K562 (cell line): ENCODE results near the gene SPATA32. TPM values are rescaled to one million over a fixed set of nuclear protein-coding genes. Genes with fewer than 3 reads are reported as not detected.
A peak's percentile ranks its signal among the peaks of the same experiment; 100 is the strongest.

Experiments used
- ATF1 ChIP-seq, 2 experiments: fragments of 450-650 bp in 1 of 2; IDR thresholded peaks; 2 replicates each; pipeline ENCODE4 v1.6.1; 2016; ENCODE audit warnings: missing compliant biosample characterization in 1 of 2, missing genetic modification characterization in 1 of 2
- EGR1 ChIP-seq: fragments of 450-650 bp; conservative IDR thresholded peaks from 2 replicates; pipeline ENCODE4 v1.6.1; 2017; ENCODE audit warnings: mild to moderate bottlenecking
- FOXJ3 ChIP-seq: sonication (generic); formaldehyde crosslinking; IDR thresholded peaks from 2 replicates; pipeline ENCODE4 v1.4.0; 2020; ENCODE audit warnings: mild to moderate bottlenecking, missing genetic modification reagents
- FOXP1 ChIP-seq: sonication (generic); formaldehyde crosslinking; IDR thresholded peaks from 2 replicates; pipeline ENCODE4 v1.8.0; 2022; ENCODE audit warnings: mild to moderate bottlenecking, missing genetic modification reagents
- HMG20A ChIP-seq: fragments of 450-650 bp; formaldehyde crosslinking; conservative IDR thresholded peaks from 2 replicates; pipeline ENCODE4 v1.4.0; 2020; ENCODE audit warnings: mild to moderate bottlenecking, mixed read lengths
- ILF3 ChIP-seq: fragments of 450-650 bp; IDR thresholded peaks from 2 replicates; pipeline ENCODE4 v1.6.1; 2018; ENCODE audit warnings: antibody characterized with exemption, mild to moderate bottlenecking, moderate library complexity, borderline replicate concordance
- MEF2D ChIP-seq: conservative IDR thresholded peaks from 2 replicates; pipeline ENCODE4 v1.6.1; 2016; ENCODE audit warnings: low read depth, missing genetic modification characterization, missing compliant biosample characterization
- NEUROD1 ChIP-seq: fragments of 150-350 bp; IDR thresholded peaks from 2 replicates; pipeline ENCODE4 v1.6.1; 2014; ENCODE audit warnings: borderline replicate concordance, low read length, low read depth; ENCODE audit not compliant: partially characterized antibody
- NFXL1 ChIP-seq: fragments of 450-650 bp; formaldehyde crosslinking; IDR thresholded peaks from 2 replicates; pipeline ENCODE4 v1.4.0; 2021; ENCODE audit warnings: mild to moderate bottlenecking
- NR2F6 ChIP-seq: fragments of 450-650 bp; formaldehyde crosslinking; IDR thresholded peaks from 2 replicates; pipeline ENCODE4 v1.4.0; 2020; ENCODE audit warnings: mild to moderate bottlenecking
- RBM22 ChIP-seq: fragments of 200-400 bp; formaldehyde crosslinking; IDR thresholded peaks from 2 replicates; pipeline ENCODE4 v1.6.1; 2018; ENCODE audit warnings: low read length, low read depth; ENCODE audit not compliant: poor library complexity, severe bottlenecking
- RBM39 ChIP-seq: fragments of 200-400 bp; formaldehyde crosslinking; optimal IDR thresholded peaks from 2 replicates; pipeline ENCODE3; 2018; ENCODE audit warnings: low read depth, low read length
- SMARCB1 ChIP-seq: IDR thresholded peaks from 2 replicates; pipeline ENCODE4 v1.6.1; 2011; ENCODE audit warnings: improper control_type of control experiment, low read depth; ENCODE audit not compliant: insufficient read length
- STAT5A ChIP-seq: IDR thresholded peaks from 2 replicates; pipeline ENCODE4 v1.6.1; 2012; ENCODE audit warnings: low read length, inconsistent platforms, borderline replicate concordance
- TARDBP ChIP-seq: fragments of 450-650 bp; IDR thresholded peaks from 2 replicates; pipeline ENCODE4 v1.6.1; 2016
- TBP ChIP-seq: optimal IDR thresholded peaks from 2 replicates; pipeline ENCODE3; 2011; ENCODE audit warnings: low read depth, low read length, improper control_type of control experiment
- THRA ChIP-seq: fragments of 450-650 bp; IDR thresholded peaks from 2 replicates; pipeline ENCODE4 v1.6.1; 2017; ENCODE audit warnings: mild to moderate bottlenecking, moderate library complexity
- ZBTB5 ChIP-seq: fragments of 450-650 bp; IDR thresholded peaks from 2 replicates; pipeline ENCODE4 v1.6.1; 2017; ENCODE audit warnings: antibody characterized with exemption
- ZKSCAN3 ChIP-seq: fragments of 250-450 bp; sonication (Bioruptor Pico); IDR thresholded peaks from 2 replicates; pipeline ENCODE4 v1.4.0; 2020
- ZKSCAN8 ChIP-seq: fragments of 200-800 bp; sonication (Bioruptor generic); IDR thresholded peaks from 2 replicates; pipeline ENCODE4 v1.6.1; 2016; ENCODE audit warnings: missing genetic modification characterization, missing compliant biosample characterization
- ZNF124 ChIP-seq: sonication (generic); formaldehyde crosslinking; IDR thresholded peaks from 2 replicates; pipeline ENCODE4 v1.8.1; 2022; ENCODE audit warnings: missing genetic modification reagents
- ZNF699 ChIP-seq: fragments of 250-450 bp; sonication (Bioruptor Pico); IDR thresholded peaks from 2 replicates; pipeline ENCODE4 v1.8.0; 2021; ENCODE audit warnings: mild to moderate bottlenecking, moderate library complexity; ENCODE audit not compliant: insufficient replicate concordance
- polyA plus RNA-seq, 8 experiments: library from polyadenylated mRNA; depleted of rRNA in 4 of 8; stranded (reverse) in 5 of 8; unstranded in 3 of 8; fragments of >200 nt; fragmentation: Nextera tagmentation in 2 of 8; fragmentation: Illumina TruSeq in 1 of 8; extraction: Ambion mirVana in 2 of 8; extraction: Trizol in 1 of 8; gene quantifications; 2 replicates each; pipeline versions ENCODE4 v1.2.1 to v1.2.3, GENCODE V29; 2011 to 2014; ENCODE audit warnings: inconsistent platforms in 1 of 8, missing spikeins in 1 of 8
- total RNA-seq, 7 experiments: library from RNA; depleted of rRNA in 6 of 7; stranded (reverse); fragments of >200 nt in 6 of 7; fragmentation: Illumina TruSeq in 2 of 7; extraction: Trizol in 2 of 7; gene quantifications; 2 replicates each; pipeline versions ENCODE4 v1.2.1 to v1.2.3, GENCODE V29; 2011 to 2021; ENCODE audit warnings: low replicate concordance in 1 of 7
- TF ChIP-seq, protein P1 (sequence below): conservative IDR thresholded peaks from 2 replicates; pipeline ENCODE4 v1.6.1; 2011; ENCODE audit warnings: low read depth, mild to moderate bottlenecking, low read length; ENCODE audit not compliant: control insufficient read depth
- TF ChIP-seq, protein P2 (sequence below): sonication (generic); formaldehyde crosslinking; IDR thresholded peaks from 2 replicates; pipeline ENCODE4 v1.9.0; 2022; ENCODE audit warnings: mild to moderate bottlenecking, missing genetic modification reagents

The SPATA32 gene
- total and polyA plus RNA-seq, 9 of the 15 experiments (the other 6 are each of a cell fraction or from before 2014, with no cell fraction given), result 0.03 to 0.06 TPM; not detected in 7

GRCh38 chr17:45247429-45248131 lies 14.3 kb downstream of the SPATA32 start (continued):
- TF ChIP-seq ZNF124 (CRISPR knock-in tag) (no peak), EGR1 (peak; percentile 77; the same call in 1 of the 2 replicates), NR2F6 (CRISPR knock-in tag) (no peak), ATF1 (CRISPR knock-in tag; IDR thresholded peaks at IDR 0.05) (peak; percentile 53; the same call in 1 of the 2 replicates), ATF1 (tag; IDR thresholded peaks at IDR 0.05) (peak; percentile 93), STAT5A (no peak), TBP (no peak), ZKSCAN3 (CRISPR knock-in tag) (no peak), ZKSCAN8 (no peak), NEUROD1 (peak; percentile 26), SMARCB1 (no peak), ZBTB5 (no peak), FOXP1 (CRISPR knock-in tag) (no peak), THRA (no peak), TARDBP (peak; percentile 43; the same call in 1 of the 2 replicates), ILF3 (no peak), MEF2D (tag) (no peak), RBM22 (no peak), HMG20A (CRISPR knock-in tag) (no peak), NFXL1 (CRISPR knock-in tag) (no peak), ZNF699 (no peak), RBM39 (no peak), FOXJ3 (no peak)
- TF ChIP-seq, protein P1, sequence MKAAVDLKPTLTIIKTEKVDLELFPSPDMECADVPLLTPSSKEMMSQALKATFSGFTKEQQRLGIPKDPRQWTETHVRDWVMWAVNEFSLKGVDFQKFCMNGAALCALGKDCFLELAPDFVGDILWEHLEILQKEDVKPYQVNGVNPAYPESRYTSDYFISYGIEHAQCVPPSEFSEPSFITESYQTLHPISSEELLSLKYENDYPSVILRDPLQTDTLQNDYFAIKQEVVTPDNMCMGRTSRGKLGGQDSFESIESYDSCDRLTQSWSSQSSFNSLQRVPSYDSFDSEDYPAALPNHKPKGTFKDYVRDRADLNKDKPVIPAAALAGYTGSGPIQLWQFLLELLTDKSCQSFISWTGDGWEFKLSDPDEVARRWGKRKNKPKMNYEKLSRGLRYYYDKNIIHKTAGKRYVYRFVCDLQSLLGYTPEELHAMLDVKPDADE, result peak; percentile 21; the same call in 1 of the 2 replicates
- TF ChIP-seq, protein P2, sequence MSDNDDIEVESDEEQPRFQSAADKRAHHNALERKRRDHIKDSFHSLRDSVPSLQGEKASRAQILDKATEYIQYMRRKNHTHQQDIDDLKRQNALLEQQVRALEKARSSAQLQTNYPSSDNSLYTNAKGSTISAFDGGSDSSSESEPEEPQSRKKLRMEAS, result peak; percentile 52
